ENCODE measurements around the gene USP12.
"Not testable (repeated sequence)": the region's sequence is repeated elsewhere in the genome, so short reads cannot be mapped to it uniquely, and the experiment has no call there.

USP12 gene

GRCh38 chr13:27123445-27123844 is 48.2 kb downstream of the USP12 start:
- not testable (repeated sequence) for DNase-seq (ENCODE audit: low read depth in 2 of 2)

GRCh38 chr13:27122036-27122435 is 49.6 kb downstream of the USP12 start:
- DNase-seq (ENCODE audit: low read depth in 2 of 2): no peak

- DNase-seq (ENCODE audit: low read depth in 2 of 2): no peak
Observed at GRCh38 chr13:27120811-27121210, 50.8 kb downstream of the USP12 start.

GRCh38 chr13:27120011-27120410 is 51.6 kb downstream of the USP12 start:
- no peak for DNase-seq (ENCODE audit: low read depth in 2 of 2)

GRCh38 chr13:27118428-27119054 is 53.1 kb downstream of the USP12 start:
- no peak for DNase-seq (ENCODE audit: low read depth in 2 of 2)

GRCh38 chr13:27117952-27118351 is 53.7 kb downstream of the USP12 start:
- no peak for DNase-seq (ENCODE audit: low read depth in 2 of 2)

GRCh38 chr13:27117158-27117557 is 54.5 kb downstream of the USP12 start:
- no peak for DNase-seq (ENCODE audit: low read depth in 2 of 2)

- no peak for DNase-seq (ENCODE audit: low read depth in 2 of 2)
Observed at GRCh38 chr13:27113436-27113835, 58.2 kb downstream of the USP12 start.

GRCh38 chr13:27112006-27112405 is 59.6 kb downstream of the USP12 start:
- DNase-seq (ENCODE audit: low read depth in 2 of 2): no peak

- DNase-seq (ENCODE audit: low read depth in 2 of 2): no peak
Observed at GRCh38 chr13:27110056-27110746, 61.4 kb downstream of the USP12 start.

- DNase-seq (ENCODE audit: low read depth in 2 of 2): no peak
Observed at GRCh38 chr13:27106144-27106543, 65.5 kb downstream of the USP12 start.

GRCh38 chr13:27104606-27105005 is 67.0 kb downstream of the USP12 start:
- no peak for DNase-seq (ENCODE audit: low read depth in 2 of 2)

GRCh38 chr13:27101847-27102246 is 69.8 kb downstream of the USP12 start:
- no peak for DNase-seq (ENCODE audit: low read depth in 2 of 2)

GRCh38 chr13:27101289-27101688 is 70.3 kb downstream of the USP12 start:
- no peak for DNase-seq (ENCODE audit: low read depth in 2 of 2)

- no peak for DNase-seq (ENCODE audit: low read depth in 2 of 2)
Observed at GRCh38 chr13:27097691-27098090, 73.9 kb downstream of the USP12 start.

GRCh38 chr13:27091451-27091850 is 80.2 kb downstream of the USP12 start:
- DNase-seq (ENCODE audit: low read depth in 2 of 2): no peak

GRCh38 chr13:27088619-27089018 is 83.0 kb downstream of the USP12 start:
- no peak for DNase-seq (ENCODE audit: low read depth in 2 of 2)

- DNase-seq (ENCODE audit: low read depth in 2 of 2): no peak
Observed at GRCh38 chr13:27086599-27087265, 84.9 kb downstream of the USP12 start.

GRCh38 chr13:27083183-27083582 is 88.4 kb downstream of the USP12 start:
- DNase-seq (ENCODE audit: low read depth in 2 of 2): no peak

- DNase-seq (ENCODE audit: low read depth in 2 of 2): no peak
Observed at GRCh38 chr13:27081893-27082679, 89.5 kb downstream of the USP12 start.

GRCh38 chr13:27080018-27080948 is 91.3 kb downstream of the USP12 start:
- DNase-seq (ENCODE audit: low read depth in 2 of 2): no peak
